HepG2 (cell line): ENCODE results near the gene TMEM187. TPM values are rescaled to one million over a fixed set of nuclear protein-coding genes. Genes with fewer than 3 reads are reported as not detected.

Source experiments
- CBX5 ChIP-seq: sonication (generic); formaldehyde crosslinking; IDR thresholded peaks from 2 replicates; pipeline ENCODE4 v1.4.0; 2020; ENCODE audit warnings: missing genetic modification reagents, borderline replicate concordance
- CHD2 ChIP-seq: IDR thresholded peaks from 2 replicates; pipeline ENCODE4 v1.6.1; 2011; ENCODE audit warnings: low read depth, low read length, improper control_type of control experiment
- HHEX ChIP-seq: IDR thresholded peaks from 2 replicates; pipeline ENCODE4 v1.6.1; 2016; ENCODE audit warnings: control low read depth
- KLF6 ChIP-seq: IDR thresholded peaks from 2 replicates; pipeline ENCODE4 v1.8.0; 2016; ENCODE audit warnings: missing biosample characterization, missing genetic modification reagents
- NR1H2 ChIP-seq: sonication (generic); formaldehyde crosslinking; IDR thresholded peaks from 2 replicates; pipeline ENCODE4 v1.8.1; 2022; ENCODE audit warnings: low read depth, missing genetic modification reagents, borderline replicate concordance
- PRDM15 ChIP-seq: sonication (generic); formaldehyde crosslinking; IDR thresholded peaks from 2 replicates; pipeline ENCODE4 v1.4.0; 2020; ENCODE audit warnings: missing genetic modification reagents
- ZBTB2 ChIP-seq: sonication (generic); formaldehyde crosslinking; IDR thresholded peaks from 2 replicates; pipeline ENCODE4 v1.8.0; 2022; ENCODE audit warnings: low read depth, missing genetic modification reagents
- ZFP1 ChIP-seq: IDR thresholded peaks from 2 replicates; pipeline ENCODE4 v1.6.1; 2016
- ZKSCAN5 ChIP-seq: sonication (generic); formaldehyde crosslinking; IDR thresholded peaks from 2 replicates; pipeline ENCODE4 v1.5.1; 2020; ENCODE audit warnings: mild to moderate bottlenecking, missing genetic modification reagents
- ZNF318 ChIP-seq: sonication (generic); formaldehyde crosslinking; IDR thresholded peaks from 2 replicates; pipeline ENCODE4 v1.4.0; 2020; ENCODE audit warnings: mild to moderate bottlenecking, missing genetic modification reagents
- ZNF619 ChIP-seq: sonication (generic); formaldehyde crosslinking; IDR thresholded peaks from 2 replicates; pipeline ENCODE4 v1.4.0; 2020; ENCODE audit warnings: mild to moderate bottlenecking, missing genetic modification reagents
- ZNF678 ChIP-seq: sonication (generic); formaldehyde crosslinking; IDR thresholded peaks from 2 replicates; pipeline ENCODE4 v1.4.0; 2020; ENCODE audit warnings: mild to moderate bottlenecking, missing genetic modification reagents
- ZNF704 ChIP-seq: sonication (generic); formaldehyde crosslinking; IDR thresholded peaks from 2 replicates; pipeline ENCODE4 v1.8.1; 2023; ENCODE audit warnings: mild to moderate bottlenecking, inconsistent platforms, moderate library complexity, missing genetic modification reagents, borderline replicate concordance
- ZNF782 ChIP-seq: sonication (generic); formaldehyde crosslinking; IDR thresholded peaks from 2 replicates; pipeline ENCODE4 v1.4.0; 2020; ENCODE audit warnings: missing genetic modification reagents, mild to moderate bottlenecking, borderline replicate concordance
- ZSCAN12 ChIP-seq: sonication (generic); formaldehyde crosslinking; IDR thresholded peaks from 2 replicates; pipeline ENCODE4 v1.9.0; 2021; ENCODE audit warnings: mild to moderate bottlenecking, missing genetic modification reagents
- polyA plus RNA-seq, 8 experiments: library from polyadenylated mRNA; depleted of rRNA in 3 of 8; stranded (reverse) in 7 of 8; unstranded in 1 of 8; fragments of >200 nt; fragmentation: Illumina TruSeq in 4 of 8; extraction: Trizol in 4 of 8; gene quantifications; 2 replicates each; pipeline versions ENCODE4 v1.2.1 to v1.2.3, GENCODE V29; 2011 to 2016; ENCODE audit warnings: low read depth in 4 of 8, missing spikeins in 1 of 8, mixed read lengths in 1 of 8; ENCODE audit not compliant: insufficient read depth in 1 of 8
- total RNA-seq, 5 experiments: library from RNA; depleted of rRNA; stranded (reverse); fragments of >200 nt; fragmentation: Illumina TruSeq; extraction: Trizol; gene quantifications; 2 replicates each; pipeline ENCODE4 v1.2.3, GENCODE V29; 2016; ENCODE audit warnings: low read depth in 1 of 5

TMEM187 gene
- total and polyA plus RNA-seq, 2 of the 13 experiments (the other 11 are each of a cell fraction or from before 2014, with no cell fraction given): 2.2 to 6.2 TPM

DNA sequence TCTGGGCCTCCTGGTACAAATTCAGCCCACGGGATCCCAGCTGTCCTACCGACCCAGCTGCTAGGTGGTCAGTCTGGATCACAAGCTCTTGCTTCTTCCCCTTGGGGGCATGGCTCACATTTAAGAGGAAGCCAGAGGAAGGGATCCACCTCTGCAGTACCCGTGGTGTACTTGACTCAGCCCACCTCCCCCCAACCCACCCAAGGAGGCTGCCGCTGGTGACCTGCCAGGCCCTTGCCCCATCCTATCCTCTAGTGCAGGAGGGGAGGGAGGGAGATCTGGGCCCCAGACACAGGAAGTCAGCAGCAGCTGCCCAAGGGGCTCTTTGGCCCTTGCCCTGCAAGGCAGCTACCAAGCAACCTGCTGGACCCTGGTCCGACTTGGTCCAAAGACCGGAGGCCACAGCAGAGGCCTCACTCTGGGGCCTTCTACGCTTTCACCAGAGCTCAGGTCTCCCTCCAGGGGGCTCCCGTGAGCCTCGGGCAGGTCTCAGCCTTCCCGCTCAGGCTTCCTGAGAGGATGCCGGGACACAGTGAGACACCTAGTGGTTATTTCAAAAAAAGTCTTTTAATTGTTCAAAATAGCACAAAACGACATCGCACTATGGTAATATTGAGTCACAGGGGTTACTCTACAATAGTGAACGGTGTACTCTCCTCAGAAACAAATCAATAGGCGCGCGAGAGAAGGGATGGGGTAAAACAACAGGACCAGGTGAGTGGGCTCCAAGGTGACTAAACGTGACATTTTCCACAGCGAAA, 25.4 kb upstream of the TMEM187 start (continued):
- TF ChIP-seq ZNF318 (CRISPR knock-in tag) (no peak), PRDM15 (no peak), ZNF678 (CRISPR knock-in tag) (no peak), ZSCAN12 (CRISPR knock-in tag) (no peak), HHEX (no peak), ZBTB2 (no peak), ZKSCAN5 (no peak), NR1H2 (no peak), CBX5 (CRISPR knock-in tag) (no peak; the same call in 1 of the 2 replicates), ZNF704 (CRISPR knock-in tag) (no peak), CHD2 (no peak), ZNF619 (CRISPR knock-in tag) (no peak), KLF6 (CRISPR knock-in tag) (no peak), ZNF782 (no peak), ZFP1 (CRISPR knock-in tag) (no peak)
